Measurements from ENCODE around the gene SNHG17. TPM values are rescaled to one million over a fixed set of nuclear protein-coding genes. Genes with fewer than 3 reads are reported as not detected.
A peak's percentile ranks its signal among the peaks of the same experiment; 100 is the strongest.
"Not testable (repeated sequence)": the region's sequence is repeated elsewhere in the genome, so short reads cannot be mapped to it uniquely, and the experiment has no call there.

The SNHG17 gene
- total RNA-seq, 4 donors from 2014 or later, result 21.2 to 72.8 (median 29.7) TPM

- WGBS, 2 donors, result 92 to 95% methylated on average over 4 to 26 of the region's 29 CpGs
- intact Hi-C loops (cut with DNase I; ENCODE audit: low total_unique reads), result no loop called here
- peak in 1 of 2 donors; percentile 46 for DNase-seq (ENCODE audit: low spot score in 2 of 2)
- no peak overlapping the region for H3K4me3 ChIP-seq (ENCODE audit: low read depth, poor library complexity, severe bottlenecking)
- TF ChIP-seq CTCF (IDR thresholded peaks at IDR 0.05) (no peak), POLR2A (IDR thresholded peaks at IDR 0.05) (no peak)
Observed at GRCh38 chr20:38407321-38407720, 27.8 kb downstream of the SNHG17 start.

GRCh38 chr20:38406476-38406875 is 28.7 kb downstream of the SNHG17 start:
- H3K4me3 ChIP-seq (ENCODE audit: low read depth, poor library complexity, severe bottlenecking), result no peak overlapping the region
- WGBS, 2 donors, result 89 to 93% methylated on average over 5 of the region's 5 CpGs
- intact Hi-C loops (cut with DNase I; ENCODE audit: low total_unique reads), result no loop called here
- TF ChIP-seq CTCF (IDR thresholded peaks at IDR 0.05) (no peak), POLR2A (IDR thresholded peaks at IDR 0.05) (no peak)
- DNase-seq (ENCODE audit: low spot score in 2 of 2), result peak in 1 of 2 donors; percentile 23

- TF ChIP-seq CTCF (IDR thresholded peaks at IDR 0.05), result no peak
- no peak for TF ChIP-seq POLR2A (IDR thresholded peaks at IDR 0.05)
- no peak overlapping the region for H3K4me3 ChIP-seq (ENCODE audit: low read depth, poor library complexity, severe bottlenecking)
- intact Hi-C loops (cut with DNase I; ENCODE audit: low total_unique reads), result no loop called here
- no peak for DNase-seq (ENCODE audit: low spot score in 2 of 2)
- WGBS, 2 donors, result 80 to 82% methylated on average over 2 of the region's 2 CpGs
Observed at GRCh38 chr20:38405132-38405531, 30.0 kb downstream of the SNHG17 start.

DNA sequence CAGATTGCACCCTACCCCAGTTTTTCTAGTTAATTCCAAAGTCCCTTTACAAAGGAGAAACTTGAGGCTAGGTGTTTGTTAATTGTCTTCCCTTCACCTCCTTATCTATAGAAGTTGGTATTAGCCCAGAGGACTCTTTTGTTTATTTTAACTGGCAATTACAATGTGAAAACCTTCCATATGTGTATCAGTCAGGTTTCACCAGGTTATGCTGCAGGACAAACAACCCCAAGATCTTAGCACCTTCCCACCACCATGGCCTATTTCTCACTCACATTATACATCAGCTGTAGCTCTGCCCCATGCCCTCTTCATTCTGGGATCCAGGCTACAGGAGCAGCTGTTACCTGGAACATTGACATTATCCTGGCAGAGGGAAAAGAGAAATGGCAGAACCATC is 31.1 kb downstream of the SNHG17 start:
- intact Hi-C loops (cut with DNase I; ENCODE audit: low total_unique reads), result no loop called here
- peak in 1 of 2 donors; percentile 13 for DNase-seq (ENCODE audit: low spot score in 2 of 2)
- no peak overlapping the region for H3K4me3 ChIP-seq (ENCODE audit: low read depth, poor library complexity, severe bottlenecking)
- TF ChIP-seq CTCF (IDR thresholded peaks at IDR 0.05) (no peak), POLR2A (IDR thresholded peaks at IDR 0.05) (no peak)

DNA sequence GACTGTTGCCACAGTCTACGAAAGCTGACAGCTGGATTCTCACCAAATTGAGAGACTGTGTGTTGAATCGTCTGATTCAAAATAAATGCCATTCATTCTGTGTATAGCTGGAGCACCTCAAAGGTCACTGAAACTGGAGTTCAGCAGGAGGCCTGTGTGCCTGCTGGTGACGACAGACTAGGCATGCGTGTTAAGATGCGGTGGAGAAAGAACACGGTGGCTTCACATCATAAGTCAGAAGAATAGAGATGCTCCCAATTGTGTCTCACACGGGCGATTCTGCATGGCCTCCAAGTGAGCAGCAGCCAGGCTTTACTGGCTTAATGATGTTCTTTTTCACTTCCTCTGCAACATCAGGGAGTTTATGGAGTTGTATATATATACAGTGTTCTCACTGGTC is 32.3 kb downstream of the SNHG17 start:
- 72 to 82% methylated on average over 8 of the region's 8 CpGs for WGBS, 2 donors
- peak in 1 of 2 donors; percentile 52 for DNase-seq (ENCODE audit: low spot score in 2 of 2)
- intact Hi-C loops (cut with DNase I; ENCODE audit: low total_unique reads), result no loop called here
- H3K4me3 ChIP-seq (ENCODE audit: low read depth, poor library complexity, severe bottlenecking), result no peak overlapping the region
- TF ChIP-seq POLR2A (IDR thresholded peaks at IDR 0.05) (no peak), CTCF (IDR thresholded peaks at IDR 0.05) (no peak)

GRCh38 chr20:38402089-38402488 is 33.0 kb downstream of the SNHG17 start:
- intact Hi-C loops (cut with DNase I; ENCODE audit: low total_unique reads), result no loop called here
- 95 to 97% methylated on average over 5 of the region's 5 CpGs for WGBS, 2 donors

DNA sequence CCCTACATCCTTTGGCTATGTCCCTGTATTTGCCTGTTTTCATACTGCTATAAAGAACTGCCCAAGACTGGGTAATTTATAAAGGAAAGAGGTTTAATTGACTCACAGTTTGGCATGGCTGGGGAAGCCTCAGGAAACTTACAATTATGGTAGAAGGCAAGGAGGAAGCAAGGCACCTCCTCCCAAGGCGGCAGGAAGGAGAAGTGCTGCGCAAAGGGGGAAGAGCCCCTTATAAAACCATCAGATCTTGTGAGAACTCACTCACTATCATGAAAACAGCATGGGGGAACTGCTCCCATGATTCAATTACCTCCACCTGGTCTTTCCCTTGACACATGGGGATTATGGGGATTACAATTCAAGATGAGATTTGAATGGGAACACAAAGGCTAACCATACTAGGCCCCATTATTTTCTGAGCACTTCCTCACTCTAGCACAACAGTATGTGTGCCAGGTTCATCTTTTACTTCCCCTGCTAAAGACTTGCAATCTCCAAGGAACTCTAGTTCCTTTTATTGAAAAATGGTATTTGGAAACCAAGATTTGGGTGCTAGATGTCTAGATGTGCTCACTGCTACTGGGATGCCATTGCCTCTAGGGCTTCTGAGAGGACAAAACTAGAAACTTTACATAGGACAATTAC is 39.3 kb downstream of the SNHG17 start:
- intact Hi-C loops (cut with DNase I; ENCODE audit: low total_unique reads); DNase-seq (ENCODE audit: low spot score in 2 of 2); H3K4me3 ChIP-seq (ENCODE audit: low read depth, poor library complexity, severe bottlenecking): not testable (repeated sequence)
- 65 to 79% methylated on average over 2 of the region's 2 CpGs for WGBS, 2 donors

More at GRCh38 chr20:38402089-38402488, 33.0 kb downstream of the SNHG17 start:
- H3K4me3 ChIP-seq (ENCODE audit: low read depth, poor library complexity, severe bottlenecking), result no peak overlapping the region
- no peak for TF ChIP-seq POLR2A (IDR thresholded peaks at IDR 0.05)
- no peak for TF ChIP-seq CTCF (IDR thresholded peaks at IDR 0.05)
- peak in 1 of 2 donors; percentile 37 for DNase-seq (ENCODE audit: low spot score in 2 of 2)
